ENCODE results near the gene MIEN1. TPM values are rescaled to one million over a fixed set of nuclear protein-coding genes. Genes with fewer than 3 reads are reported as not detected.

Gene MIEN1
- total and polyA plus RNA-seq, 2 of the 13 experiments (the other 11 are each of a cell fraction or from before 2014, with no cell fraction given) = 40.6 to 56.6 TPM

DNA sequence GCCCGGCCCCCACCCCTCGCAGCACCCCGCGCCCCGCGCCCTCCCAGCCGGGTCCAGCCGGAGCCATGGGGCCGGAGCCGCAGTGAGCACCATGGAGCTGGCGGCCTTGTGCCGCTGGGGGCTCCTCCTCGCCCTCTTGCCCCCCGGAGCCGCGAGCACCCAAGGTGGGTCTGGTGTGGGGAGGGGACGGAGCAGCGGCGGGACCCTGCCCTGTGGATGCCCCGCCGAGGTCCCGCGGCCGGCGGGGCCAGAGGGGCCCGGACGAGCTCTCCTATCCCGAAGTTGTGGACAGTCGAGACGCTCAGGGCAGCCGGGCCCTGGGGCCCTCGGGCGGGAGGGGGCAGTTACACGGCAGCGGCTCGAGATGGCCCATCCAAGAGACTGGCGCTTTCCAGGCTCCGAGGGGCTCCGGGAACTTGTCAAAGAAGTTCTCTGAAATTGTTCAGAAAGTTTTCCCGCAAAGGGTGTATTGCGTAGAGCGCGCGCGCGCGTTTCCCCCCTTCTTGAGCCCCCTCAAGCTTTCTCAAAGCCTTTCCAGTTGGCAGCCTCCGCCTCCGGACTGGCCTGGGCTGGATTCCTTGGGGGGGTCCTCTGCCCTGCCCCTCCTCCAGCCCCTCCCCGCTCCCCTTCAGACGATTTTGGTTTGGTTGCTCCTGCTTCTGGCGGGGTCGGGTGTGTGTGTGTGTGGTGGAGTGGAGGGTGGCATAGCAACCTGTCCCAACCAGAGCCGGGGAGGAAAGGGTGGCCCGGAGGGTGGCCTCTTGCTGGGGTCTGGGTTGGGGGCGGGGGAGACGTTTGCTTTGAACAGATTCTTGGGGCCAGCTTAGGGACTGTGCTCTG is 30.0 kb downstream of the MIEN1 start (continued):
- TF ChIP-seq ATF7-NPFF (CRISPR knock-in tag; IDR thresholded peaks at IDR 0.05; ENCODE audit: low read depth) (no peak), IRX3 (CRISPR knock-in tag; IDR thresholded peaks at IDR 0.05; ENCODE audit: borderline replicate concordance, low read depth) (0 out of 2 replicates have a peak, but pooled peaks have one; percentile 39), ZNF256 (CRISPR knock-in tag; conservative IDR thresholded peaks at IDR 0.05) (peak; percentile 68; the same call in 1 of the 2 replicates), SAFB2 (CRISPR knock-in tag; IDR thresholded peaks at IDR 0.05; ENCODE audit: borderline replicate concordance, low read depth) (peak; percentile 71; the same call in 1 of the 2 replicates), SRSF1 (optimal IDR thresholded peaks at IDR 0.05; ENCODE audit: low read depth, low read length) (peak; percentile 72), DR1 (CRISPR knock-in tag; IDR thresholded peaks at IDR 0.05) (no peak), SIX1 (CRISPR knock-in tag; IDR thresholded peaks at IDR 0.05; ENCODE audit: borderline replicate concordance) (no peak), ZFX (CRISPR knock-in tag; IDR thresholded peaks at IDR 0.05; ENCODE audit: low read depth) (peak; percentile 68), ZBTB42 (CRISPR knock-in tag; IDR thresholded peaks at IDR 0.05) (peak; percentile 71; the same call in 1 of the 2 replicates), KLF13 (CRISPR knock-in tag; IDR thresholded peaks at IDR 0.05) (no peak), PCBP1 (IDR thresholded peaks at IDR 0.05; ENCODE audit: borderline replicate concordance, low read depth, low read length) (no peak; the same call in 1 of the 2 replicates), CREB1 (IDR thresholded peaks at IDR 0.05) (no peak), CREB1 (CRISPR knock-in tag; IDR thresholded peaks at IDR 0.05) (no peak), HOXD1 (CRISPR knock-in tag; IDR thresholded peaks at IDR 0.05) (peak; percentile 69; the same call in 1 of the 2 replicates)
- TF ChIP-seq, protein P1, sequence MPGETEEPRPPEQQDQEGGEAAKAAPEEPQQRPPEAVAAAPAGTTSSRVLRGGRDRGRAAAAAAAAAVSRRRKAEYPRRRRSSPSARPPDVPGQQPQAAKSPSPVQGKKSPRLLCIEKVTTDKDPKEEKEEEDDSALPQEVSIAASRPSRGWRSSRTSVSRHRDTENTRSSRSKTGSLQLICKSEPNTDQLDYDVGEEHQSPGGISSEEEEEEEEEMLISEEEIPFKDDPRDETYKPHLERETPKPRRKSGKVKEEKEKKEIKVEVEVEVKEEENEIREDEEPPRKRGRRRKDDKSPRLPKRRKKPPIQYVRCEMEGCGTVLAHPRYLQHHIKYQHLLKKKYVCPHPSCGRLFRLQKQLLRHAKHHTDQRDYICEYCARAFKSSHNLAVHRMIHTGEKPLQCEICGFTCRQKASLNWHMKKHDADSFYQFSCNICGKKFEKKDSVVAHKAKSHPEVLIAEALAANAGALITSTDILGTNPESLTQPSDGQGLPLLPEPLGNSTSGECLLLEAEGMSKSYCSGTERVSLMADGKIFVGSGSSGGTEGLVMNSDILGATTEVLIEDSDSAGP (CRISPR knock-in tag; IDR thresholded peaks at IDR 0.05; ENCODE audit: borderline replicate concordance) = peak; percentile 31; the same call in 1 of the 2 replicates
- TF ChIP-seq, protein P2, sequence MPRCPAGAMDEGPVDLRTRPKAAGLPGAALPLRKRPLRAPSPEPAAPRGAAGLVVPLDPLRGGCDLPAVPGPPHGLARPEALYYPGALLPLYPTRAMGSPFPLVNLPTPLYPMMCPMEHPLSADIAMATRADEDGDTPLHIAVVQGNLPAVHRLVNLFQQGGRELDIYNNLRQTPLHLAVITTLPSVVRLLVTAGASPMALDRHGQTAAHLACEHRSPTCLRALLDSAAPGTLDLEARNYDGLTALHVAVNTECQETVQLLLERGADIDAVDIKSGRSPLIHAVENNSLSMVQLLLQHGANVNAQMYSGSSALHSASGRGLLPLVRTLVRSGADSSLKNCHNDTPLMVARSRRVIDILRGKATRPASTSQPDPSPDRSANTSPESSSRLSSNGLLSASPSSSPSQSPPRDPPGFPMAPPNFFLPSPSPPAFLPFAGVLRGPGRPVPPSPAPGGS (CRISPR knock-in tag; IDR thresholded peaks at IDR 0.05) = peak; percentile 44; the same call in 1 of the 2 replicates
- TF ChIP-seq, protein P3, sequence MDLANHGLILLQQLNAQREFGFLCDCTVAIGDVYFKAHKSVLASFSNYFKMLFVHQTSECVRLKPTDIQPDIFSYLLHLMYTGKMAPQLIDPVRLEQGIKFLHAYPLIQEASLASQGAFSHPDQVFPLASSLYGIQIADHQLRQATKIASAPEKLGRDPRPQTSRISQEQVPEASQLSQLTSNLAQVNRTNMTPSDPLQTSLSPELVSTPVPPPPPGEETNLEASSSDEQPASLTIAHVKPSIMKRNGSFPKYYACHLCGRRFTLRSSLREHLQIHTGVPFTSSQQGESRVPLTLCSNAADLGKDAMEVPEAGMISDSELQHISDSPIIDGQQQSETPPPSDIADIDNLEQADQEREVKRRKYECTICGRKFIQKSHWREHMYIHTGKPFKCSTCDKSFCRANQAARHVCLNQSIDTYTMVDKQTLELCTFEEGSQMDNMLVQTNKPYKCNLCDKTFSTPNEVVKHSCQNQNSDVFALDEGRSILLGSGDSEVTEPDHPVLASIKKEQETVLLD (CRISPR knock-in tag; IDR thresholded peaks at IDR 0.05; ENCODE audit: low read depth) = no peak
- TF ChIP-seq, protein P4, sequence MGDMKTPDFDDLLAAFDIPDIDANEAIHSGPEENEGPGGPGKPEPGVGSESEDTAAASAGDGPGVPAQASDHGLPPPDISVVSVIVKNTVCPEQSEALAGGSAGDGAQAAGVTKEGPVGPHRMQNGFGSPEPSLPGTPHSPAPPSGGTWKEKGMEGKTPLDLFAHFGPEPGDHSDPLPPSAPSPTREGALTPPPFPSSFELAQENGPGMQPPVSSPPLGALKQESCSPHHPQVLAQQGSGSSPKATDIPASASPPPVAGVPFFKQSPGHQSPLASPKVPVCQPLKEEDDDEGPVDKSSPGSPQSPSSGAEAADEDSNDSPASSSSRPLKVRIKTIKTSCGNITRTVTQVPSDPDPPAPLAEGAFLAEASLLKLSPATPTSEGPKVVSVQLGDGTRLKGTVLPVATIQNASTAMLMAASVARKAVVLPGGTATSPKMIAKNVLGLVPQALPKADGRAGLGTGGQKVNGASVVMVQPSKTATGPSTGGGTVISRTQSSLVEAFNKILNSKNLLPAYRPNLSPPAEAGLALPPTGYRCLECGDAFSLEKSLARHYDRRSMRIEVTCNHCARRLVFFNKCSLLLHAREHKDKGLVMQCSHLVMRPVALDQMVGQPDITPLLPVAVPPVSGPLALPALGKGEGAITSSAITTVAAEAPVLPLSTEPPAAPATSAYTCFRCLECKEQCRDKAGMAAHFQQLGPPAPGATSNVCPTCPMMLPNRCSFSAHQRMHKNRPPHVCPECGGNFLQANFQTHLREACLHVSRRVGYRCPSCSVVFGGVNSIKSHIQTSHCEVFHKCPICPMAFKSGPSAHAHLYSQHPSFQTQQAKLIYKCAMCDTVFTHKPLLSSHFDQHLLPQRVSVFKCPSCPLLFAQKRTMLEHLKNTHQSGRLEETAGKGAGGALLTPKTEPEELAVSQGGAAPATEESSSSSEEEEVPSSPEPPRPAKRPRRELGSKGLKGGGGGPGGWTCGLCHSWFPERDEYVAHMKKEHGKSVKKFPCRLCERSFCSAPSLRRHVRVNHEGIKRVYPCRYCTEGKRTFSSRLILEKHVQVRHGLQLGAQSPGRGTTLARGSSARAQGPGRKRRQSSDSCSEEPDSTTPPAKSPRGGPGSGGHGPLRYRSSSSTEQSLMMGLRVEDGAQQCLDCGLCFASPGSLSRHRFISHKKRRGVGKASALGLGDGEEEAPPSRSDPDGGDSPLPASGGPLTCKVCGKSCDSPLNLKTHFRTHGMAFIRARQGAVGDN (CRISPR knock-in tag; IDR thresholded peaks at IDR 0.05) = peak; percentile 72; the same call in 1 of the 2 replicates
- TF ChIP-seq, protein P5, sequence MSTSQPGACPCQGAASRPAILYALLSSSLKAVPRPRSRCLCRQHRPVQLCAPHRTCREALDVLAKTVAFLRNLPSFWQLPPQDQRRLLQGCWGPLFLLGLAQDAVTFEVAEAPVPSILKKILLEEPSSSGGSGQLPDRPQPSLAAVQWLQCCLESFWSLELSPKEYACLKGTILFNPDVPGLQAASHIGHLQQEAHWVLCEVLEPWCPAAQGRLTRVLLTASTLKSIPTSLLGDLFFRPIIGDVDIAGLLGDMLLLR (CRISPR knock-in tag; IDR thresholded peaks at IDR 0.05) = 0 out of 2 replicates have a peak, but pooled peaks have one; percentile 19

Measured in HepG2 (cell line).